GM19023 (cell line): ENCODE results near the gene CLRN3.

Source experiments
- ATAC-seq: cut with Tn5 transposase; IDR thresholded peaks from one replicate; pipeline ENCODE4 v1.9.1; 2021; ENCODE audit warnings: mild to moderate bottlenecking, moderate library complexity; ENCODE audit not compliant: unreplicated experiment

Gene CLRN3

DNA sequence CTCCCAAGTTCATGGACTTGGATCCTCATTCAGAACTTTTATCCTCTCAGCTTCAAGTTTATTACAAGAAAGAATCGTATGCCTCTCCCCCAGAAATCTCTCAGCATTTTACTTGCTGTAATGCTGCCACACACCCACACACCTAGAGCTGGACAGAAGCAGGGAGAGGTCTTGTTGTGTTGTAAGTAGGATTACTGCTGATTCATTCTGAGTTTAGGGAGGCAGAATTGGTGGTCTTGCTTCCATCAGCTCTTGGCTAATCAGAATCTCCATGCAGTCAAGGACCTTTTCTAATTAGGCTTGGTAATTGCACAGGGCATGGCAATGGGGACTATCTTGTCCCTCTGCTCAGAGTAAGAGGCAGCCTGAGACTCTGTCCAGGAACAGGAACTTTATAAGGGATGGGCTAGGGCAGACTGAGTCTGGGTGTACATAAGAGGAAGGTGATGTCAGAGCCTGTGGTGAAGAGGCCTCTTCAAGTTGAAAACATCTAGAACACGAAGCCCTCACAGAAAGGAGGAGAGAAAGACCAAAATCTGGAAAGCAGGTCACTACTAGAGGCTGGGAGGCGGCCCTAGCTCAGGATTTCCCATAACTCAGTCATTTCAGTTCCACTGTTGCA lies 7.1 kb upstream of the CLRN3 start:
- ATAC-seq: no peak

GRCh38 chr10:127897177-127897576 lies 4.4 kb upstream of the CLRN3 start:
- no peak for ATAC-seq

DNA sequence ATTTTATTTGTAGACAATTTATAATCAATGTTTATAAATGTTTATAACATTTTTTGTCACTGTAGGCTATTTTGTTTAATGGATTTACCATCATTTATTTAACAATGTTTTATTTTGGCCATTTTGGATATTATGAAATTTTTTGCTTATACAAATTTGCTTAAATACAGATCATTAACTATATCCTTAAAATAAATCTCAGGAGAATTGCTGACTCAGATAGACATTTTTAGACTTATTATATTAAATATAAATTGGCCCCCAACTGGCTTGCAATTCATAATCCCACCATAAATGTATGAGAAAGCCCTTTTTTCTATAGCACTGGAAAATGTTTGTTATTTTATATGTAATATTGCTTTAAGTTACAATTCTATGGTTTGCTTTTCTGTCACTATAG lies 3.8 kb upstream of the CLRN3 start:
- ATAC-seq: no peak

GRCh38 chr10:127894146-127894545 lies 1.4 kb upstream of the CLRN3 start:
- no peak for ATAC-seq

GRCh38 chr10:127890832-127891334 lies 1.9 kb downstream of the CLRN3 start:
- no peak for ATAC-seq

- no peak for ATAC-seq
Observed at GRCh38 chr10:127890216-127890615, 2.5 kb downstream of the CLRN3 start.

DNA sequence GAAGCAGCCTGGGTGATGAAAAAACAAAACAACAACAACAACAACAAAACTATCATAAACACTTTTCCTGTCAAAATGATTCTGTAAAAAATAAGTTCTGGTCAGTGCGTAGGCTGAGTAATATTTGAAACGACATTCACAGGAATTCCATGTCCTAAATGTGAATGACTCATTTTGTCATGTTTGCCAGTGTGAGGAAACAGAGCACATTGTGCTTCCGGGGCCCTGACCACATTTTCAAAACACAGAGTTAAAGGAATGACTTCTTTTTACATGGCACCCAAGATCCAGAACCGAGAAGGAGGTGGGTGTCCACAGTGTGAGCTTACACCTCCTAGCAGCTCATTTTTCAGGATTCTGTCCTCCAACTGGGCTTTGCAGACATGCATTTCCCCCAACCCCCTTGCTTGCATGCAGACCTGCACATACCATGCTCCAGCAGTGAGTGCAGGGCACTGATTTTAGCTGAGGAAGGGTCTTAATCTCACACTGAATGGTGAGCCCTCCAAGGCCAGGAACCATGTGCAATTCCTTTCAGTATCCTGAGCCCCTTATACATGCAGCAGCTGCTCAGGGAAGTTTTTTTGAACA lies 3.0 kb downstream of the CLRN3 start:
- no peak for ATAC-seq

- no peak for ATAC-seq
Observed at GRCh38 chr10:127888521-127889312, 4.0 kb downstream of the CLRN3 start.

DNA sequence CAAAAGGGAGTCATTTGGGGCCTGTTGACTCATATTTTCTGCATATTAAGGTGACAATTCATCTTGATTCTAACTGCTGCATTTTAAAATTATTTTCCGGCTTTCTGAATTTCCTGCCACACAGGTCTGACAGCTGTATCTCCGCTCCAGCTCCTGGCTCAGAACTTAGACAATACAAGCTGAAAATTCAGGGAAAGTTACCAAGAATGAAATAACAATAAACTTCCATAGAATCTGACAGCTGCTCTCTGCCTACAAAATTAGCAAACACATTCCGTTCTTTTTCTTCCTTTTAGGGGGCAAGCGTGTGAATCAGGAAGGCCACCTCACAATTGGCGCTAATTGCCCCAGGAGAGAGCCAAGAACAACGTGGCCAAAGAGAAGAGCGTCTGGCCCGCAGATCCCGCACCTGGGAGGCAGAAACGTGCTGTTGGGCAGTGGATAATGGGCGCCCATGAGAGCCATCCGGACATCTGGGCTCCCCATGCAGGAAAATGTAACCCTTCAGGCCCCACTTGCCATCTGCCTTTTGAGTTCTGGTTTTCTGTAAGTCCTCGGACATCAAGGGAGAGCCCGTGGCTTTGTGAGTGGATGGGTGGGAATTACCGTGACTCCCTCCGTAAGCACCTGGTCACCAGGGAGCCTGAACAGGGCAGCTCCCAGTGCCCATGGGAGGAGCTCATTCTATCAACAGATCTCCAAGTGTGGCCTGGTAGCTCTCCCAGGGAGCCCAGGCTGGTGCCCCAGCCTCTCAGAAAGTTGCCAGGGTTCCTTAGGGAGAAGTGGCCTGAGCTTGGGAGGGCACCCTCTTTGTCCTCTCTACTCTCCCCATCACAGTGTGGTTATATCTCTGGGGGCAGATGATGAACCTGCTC lies 5.0 kb downstream of the CLRN3 start:
- no peak for ATAC-seq

DNA sequence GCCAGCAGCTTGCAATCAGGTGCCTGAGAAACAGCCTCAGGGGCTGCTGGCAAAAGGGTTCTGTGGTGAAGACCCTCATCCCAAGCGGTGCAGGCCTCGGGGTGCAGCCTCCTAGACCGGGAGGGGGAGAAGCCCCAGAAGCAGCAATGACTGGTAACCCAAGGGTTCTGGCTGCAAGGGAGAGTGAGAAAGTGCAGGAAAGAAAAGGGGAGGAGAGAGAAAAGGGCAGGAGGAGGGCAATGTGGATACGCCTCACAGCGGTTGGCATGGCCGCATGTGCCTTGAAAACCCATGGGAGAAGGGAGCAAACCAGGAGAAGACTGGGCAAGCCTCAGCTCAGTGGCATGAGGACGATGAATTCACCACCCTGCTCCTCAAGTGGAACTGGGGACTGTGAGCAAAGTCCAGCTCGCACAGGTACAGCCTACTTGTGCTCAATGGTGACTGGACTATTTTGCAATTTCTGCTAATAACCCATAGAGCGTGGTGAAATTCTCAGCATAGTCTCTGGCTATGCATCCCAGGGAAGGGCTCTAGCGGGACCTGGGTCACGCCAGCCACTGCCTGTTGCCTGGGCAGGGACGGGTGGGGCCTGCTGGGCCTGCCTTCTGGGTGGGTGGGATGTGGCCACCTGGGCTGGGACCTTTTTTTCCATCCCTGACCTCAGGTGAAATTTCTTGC lies 6.2 kb downstream of the CLRN3 start:
- no peak for ATAC-seq

GRCh38 chr10:127884501-127884900 lies 8.2 kb downstream of the CLRN3 start:
- ATAC-seq: no peak

DNA sequence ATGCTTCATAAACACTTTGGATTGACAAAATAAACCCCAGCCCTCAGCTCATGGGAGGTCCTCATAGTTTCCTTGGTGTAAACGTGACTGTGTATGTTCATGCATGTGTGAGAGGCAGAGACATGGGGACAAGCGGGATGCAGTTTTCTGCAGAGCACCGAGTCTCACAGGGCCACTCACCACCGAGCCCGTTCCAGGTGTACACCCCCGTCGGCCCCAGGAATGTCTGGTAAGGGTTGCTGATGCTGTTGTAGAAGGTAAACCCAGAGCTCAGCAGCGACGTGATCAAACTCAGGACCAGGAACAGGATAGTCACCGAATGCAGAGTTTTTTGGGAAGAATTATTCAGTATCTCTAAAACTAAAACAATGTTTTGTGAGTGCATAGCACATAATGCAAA lies 9.2 kb downstream of the CLRN3 start:
- ATAC-seq: no peak

DNA sequence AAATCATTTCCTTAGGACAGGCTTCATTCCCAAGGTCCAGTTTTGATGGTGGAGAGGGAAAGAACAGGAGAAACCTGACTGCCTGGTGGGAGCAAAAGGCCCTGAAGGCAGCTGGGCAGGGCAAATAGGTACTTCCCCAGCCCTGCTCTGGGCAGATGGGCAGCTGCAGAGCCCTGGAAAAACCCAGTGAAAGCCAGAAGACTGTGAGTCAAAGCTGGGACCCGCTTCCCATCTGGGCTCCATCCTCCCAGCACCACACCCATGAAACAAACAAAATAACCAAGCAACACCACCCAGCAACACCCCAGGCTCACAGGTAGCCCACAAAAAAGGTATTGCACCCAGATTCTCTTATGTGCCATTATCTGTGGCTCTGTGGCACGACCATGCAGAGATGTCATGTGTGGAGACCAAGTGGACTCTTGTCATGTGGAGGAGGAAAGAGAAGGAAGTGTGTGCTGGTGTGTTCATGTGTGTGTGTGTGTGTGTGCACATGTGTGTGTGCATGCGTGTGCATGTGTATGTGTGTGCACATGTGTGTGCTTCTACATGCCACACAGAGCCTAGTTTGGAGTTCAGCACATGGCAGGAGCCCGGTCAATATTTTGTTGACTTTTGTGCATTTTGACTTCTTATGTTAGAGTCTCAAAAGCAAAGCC lies 9.8 kb downstream of the CLRN3 start:
- no peak for ATAC-seq

DNA sequence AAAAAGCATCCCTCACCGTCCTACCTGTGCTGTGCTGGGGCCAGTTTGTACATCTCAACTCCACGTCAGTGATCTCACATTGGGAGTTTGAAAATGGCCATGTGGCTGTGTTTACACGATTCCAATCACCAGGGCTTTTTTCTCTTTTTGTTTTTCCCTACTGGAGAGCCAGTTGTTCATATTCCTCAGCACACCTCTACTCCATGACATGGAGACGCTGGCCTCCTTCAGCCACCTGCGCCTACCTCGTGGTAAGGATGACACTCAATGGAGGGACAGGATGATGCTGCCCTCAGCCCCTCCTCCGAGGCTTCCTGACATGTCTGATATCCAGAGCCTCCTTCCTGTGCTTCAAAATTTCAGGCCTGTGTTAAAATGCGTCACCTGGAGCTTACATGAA lies 10.3 kb downstream of the CLRN3 start:
- no peak for ATAC-seq

DNA sequence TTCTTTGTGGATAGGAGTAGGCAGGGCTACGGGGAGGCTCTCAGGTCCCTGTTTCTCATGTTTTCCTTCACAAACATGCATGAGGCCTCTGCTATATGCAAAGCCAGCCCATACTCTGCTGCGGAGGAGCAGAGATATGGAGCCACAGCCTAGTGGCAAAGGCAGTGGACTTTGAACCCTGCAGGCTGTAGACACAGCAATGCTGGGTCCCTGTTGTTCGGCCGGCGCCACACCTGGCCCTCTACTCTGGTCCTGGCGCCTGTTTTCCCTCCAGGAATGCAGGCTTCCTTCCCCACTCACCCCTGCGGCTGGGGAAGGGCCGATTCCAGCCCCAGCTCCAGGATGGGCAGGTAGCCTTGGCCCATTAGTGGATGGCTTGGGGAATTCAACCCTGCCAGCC lies 11.5 kb downstream of the CLRN3 start:
- no peak for ATAC-seq

- ATAC-seq: no peak
Observed at GRCh38 chr10:127880557-127880956, 12.2 kb downstream of the CLRN3 start.

DNA sequence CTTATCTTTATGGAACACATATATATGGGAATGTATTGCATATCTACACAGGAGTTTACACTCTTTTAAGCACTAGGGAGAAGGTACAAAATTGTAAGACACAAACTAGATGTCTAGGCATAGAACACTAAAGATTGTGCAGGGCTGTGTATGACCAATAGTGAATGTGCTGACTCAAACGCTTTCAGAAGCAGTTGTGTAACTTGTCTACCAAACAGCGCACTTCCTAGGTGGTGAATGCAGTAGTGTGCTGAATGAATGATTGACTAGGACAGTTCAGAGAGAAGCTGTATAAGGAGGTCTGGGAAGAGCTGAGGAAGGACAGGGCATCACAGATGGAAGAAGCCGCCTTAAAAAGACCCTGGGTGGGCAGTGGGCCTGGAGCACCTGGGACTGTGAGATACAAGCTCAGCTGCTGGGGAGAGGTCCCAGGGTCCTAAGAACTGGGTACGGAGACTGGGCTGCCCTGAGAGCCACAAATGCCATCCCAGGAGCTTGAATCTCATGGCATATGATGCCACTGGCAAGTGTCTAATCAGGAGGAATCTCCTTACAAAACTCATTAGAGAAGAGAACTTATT lies 14.2 kb downstream of the CLRN3 start:
- ATAC-seq: no peak

DNA sequence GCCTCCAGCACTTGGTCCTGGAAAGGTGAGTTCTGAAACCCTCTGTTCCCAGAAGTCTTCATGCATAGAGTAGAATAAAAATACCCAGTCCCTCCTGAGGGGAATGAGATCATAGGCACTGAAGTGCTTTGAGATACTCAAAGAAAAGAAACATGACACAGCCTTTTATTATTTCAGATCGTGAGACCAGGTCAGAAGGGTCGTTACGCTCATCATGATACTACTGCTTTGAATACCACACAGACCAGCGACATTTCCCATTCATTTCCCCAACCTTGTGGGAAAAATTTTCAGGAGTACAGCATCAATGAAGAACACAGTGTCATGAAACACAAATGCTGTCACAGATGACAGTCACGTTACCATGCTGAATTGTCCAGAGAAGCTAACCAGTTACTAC lies 15.0 kb downstream of the CLRN3 start:
- ATAC-seq: no peak

- ATAC-seq: no peak
Observed at GRCh38 chr10:127877116-127877515, 15.6 kb downstream of the CLRN3 start.

DNA sequence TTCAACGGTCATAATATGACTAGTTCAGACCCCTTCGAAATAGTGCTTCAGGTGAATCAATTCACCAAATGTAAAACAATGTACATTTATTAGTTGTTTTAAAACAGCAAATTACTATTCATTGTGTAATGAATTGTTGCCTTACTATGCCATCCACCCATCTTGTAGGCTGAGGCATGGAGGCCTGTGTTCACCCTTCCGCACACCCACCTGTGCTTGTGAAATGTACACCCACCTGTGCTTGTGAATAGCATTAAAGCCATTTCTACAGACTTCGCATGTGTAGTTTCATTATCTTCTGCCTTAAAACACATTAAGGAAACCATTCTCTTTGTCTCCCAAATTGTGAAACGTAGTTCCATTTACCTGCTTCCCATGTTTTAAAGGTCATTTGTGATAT lies 16.8 kb downstream of the CLRN3 start:
- no peak for ATAC-seq
